H9 (cell line): ENCODE measurements around the gene CDK5. TPM values are rescaled to one million over a fixed set of nuclear protein-coding genes. Genes with fewer than 3 reads are reported as not detected.
A peak's percentile ranks its signal among the peaks of the same experiment; 100 is the strongest.

Experiments used
- DNase-seq: peaks from one replicate; pipeline ENCODE4 v3.0.0-alpha.2; 2017
- H2AFZ ChIP-seq: one replicate; pipeline ENCODE4 v1.6.1; 2013; ENCODE audit warnings: mild to moderate bottlenecking, low read length, control low read depth, moderate library complexity
- H2AK5ac ChIP-seq: 2 replicates; pipeline ENCODE4 v1.6.1; 2013; ENCODE audit warnings: low read length, control low read depth, mixed read lengths; ENCODE audit not compliant: insufficient read length
- H2BK120ac ChIP-seq: one replicate; pipeline ENCODE4 v1.6.1; 2013; ENCODE audit warnings: low read depth, mild to moderate bottlenecking, low read length, control low read depth, inconsistent platforms; ENCODE audit not compliant: poor library complexity, severe bottlenecking
- H2BK12ac ChIP-seq: 2 replicates; pipeline ENCODE4 v1.6.1; 2013; ENCODE audit warnings: low read length, control low read depth, mixed read lengths, low read depth; ENCODE audit not compliant: insufficient read length
- H2BK15ac ChIP-seq: 2 replicates; pipeline ENCODE4 v1.6.1; 2013; ENCODE audit warnings: low read depth, low read length, control low read depth
- H2BK20ac ChIP-seq: one replicate; pipeline ENCODE4 v1.6.1; 2013; ENCODE audit warnings: low read depth, mild to moderate bottlenecking, low read length, control low read depth, inconsistent platforms; ENCODE audit not compliant: poor library complexity, severe bottlenecking
- H2BK5ac ChIP-seq: 2 replicates; pipeline ENCODE4 v1.6.1; 2013; ENCODE audit warnings: low read length, control low read depth, mixed read lengths; ENCODE audit not compliant: insufficient read length
- H3K14ac ChIP-seq: 2 replicates; pipeline ENCODE4 v1.6.1; 2013; ENCODE audit warnings: low read length, control low read depth; ENCODE audit not compliant: insufficient read depth
- H3K18ac ChIP-seq: 2 replicates; pipeline ENCODE4 v1.6.1; 2013; ENCODE audit warnings: low read depth, mild to moderate bottlenecking, mixed read lengths, low read length, control low read depth; ENCODE audit not compliant: insufficient read length
- H3K23ac ChIP-seq: 2 replicates; pipeline ENCODE4 v1.6.1; 2013; ENCODE audit warnings: low read length, control low read depth, mixed read lengths, low read depth; ENCODE audit not compliant: insufficient read length
- H3K23me2 ChIP-seq: 2 replicates; pipeline ENCODE4 v1.6.1; 2013; ENCODE audit warnings: low read depth, mild to moderate bottlenecking, mixed read lengths, low read length, control low read depth; ENCODE audit not compliant: insufficient read length, poor library complexity, severe bottlenecking
- H3K27ac ChIP-seq: 2 replicates; pipeline ENCODE4 v1.5.1; 2013; ENCODE audit warnings: low read length, control low read depth, mixed read lengths, low read depth; ENCODE audit not compliant: insufficient read length
- H3K27me3 ChIP-seq: 2 replicates; pipeline ENCODE4 v1.6.1; 2013; ENCODE audit warnings: low read length, control low read depth, inconsistent platforms; ENCODE audit not compliant: insufficient read depth
- H3K4ac ChIP-seq: 2 replicates; pipeline ENCODE4 v1.6.1; 2013; ENCODE audit warnings: low read depth, mild to moderate bottlenecking, control low read depth, inconsistent platforms, low read length, moderate library complexity
- H3K4me1 ChIP-seq: 2 replicates; pipeline ENCODE4 v1.6.1; 2013; ENCODE audit warnings: low read length, control low read depth, inconsistent platforms; ENCODE audit not compliant: insufficient read depth
- H3K4me2 ChIP-seq: 2 replicates; pipeline ENCODE4 v1.6.1; 2013; ENCODE audit warnings: low read length, control low read depth, mixed read lengths; ENCODE audit not compliant: insufficient read length, insufficient read depth
- H3K56ac ChIP-seq: 2 replicates; pipeline ENCODE4 v1.6.1; 2013; ENCODE audit warnings: low read depth, mild to moderate bottlenecking, mixed read lengths, low read length, control low read depth; ENCODE audit not compliant: insufficient read length
- H3K79me1 ChIP-seq: 2 replicates; pipeline ENCODE4 v1.6.1; 2013; ENCODE audit warnings: low read depth, mild to moderate bottlenecking, moderate library complexity, low read length, control low read depth, inconsistent platforms; ENCODE audit not compliant: insufficient read depth, poor library complexity, severe bottlenecking
- H3K79me2 ChIP-seq: 2 replicates; pipeline ENCODE4 v1.6.1; 2013; ENCODE audit warnings: low read length, control low read depth, inconsistent platforms; ENCODE audit not compliant: insufficient read depth
- H3K9ac ChIP-seq: 2 replicates; pipeline ENCODE4 v1.6.1; 2013; ENCODE audit warnings: low read length, control low read depth, mixed read lengths; ENCODE audit not compliant: insufficient read length; ENCODE audit errors: extremely low read depth
- H3K9me3 ChIP-seq: one replicate; pipeline ENCODE4 v1.6.1; 2013; ENCODE audit warnings: low read depth, low read length, inconsistent platforms; ENCODE audit not compliant: control insufficient read depth
- H3T11ph ChIP-seq: one replicate; pipeline ENCODE4 v1.6.1; 2013; ENCODE audit warnings: mild to moderate bottlenecking, low read length, control low read depth, inconsistent platforms
- H4K20me1 ChIP-seq: one replicate; pipeline ENCODE4 v1.6.1; 2013; ENCODE audit not compliant: control insufficient read depth, insufficient read length, insufficient read depth
- H4K5ac ChIP-seq: 2 replicates; pipeline ENCODE4 v1.6.1; 2013; ENCODE audit warnings: low read depth, mild to moderate bottlenecking, mixed read lengths, low read length, control low read depth; ENCODE audit not compliant: insufficient read length
- H4K8ac ChIP-seq: replicated peaks from 2 replicates; pipeline ENCODE4 v1.6.1; 2013; ENCODE audit warnings: low read length, control low read depth, mixed read lengths, low read depth; ENCODE audit not compliant: insufficient read length
- H4K91ac ChIP-seq: 2 replicates; pipeline ENCODE4 v1.6.1; 2013; ENCODE audit warnings: low read depth, mild to moderate bottlenecking, moderate library complexity, mixed read lengths, low read length, control low read depth; ENCODE audit not compliant: insufficient read length
- H3K27ac Mint-ChIP-seq, 3 experiments: 2 replicates in 2 of 3; 3 replicates in 1 of 3; pipeline ENCODE4 v1.8.0; 2020 to 2021; ENCODE audit warnings: mixed read lengths in 3 of 3, mild to moderate bottlenecking in 1 of 3, moderate library complexity in 1 of 3
- H3K27me3 Mint-ChIP-seq: 2 replicates; pipeline ENCODE4 v1.8.0; 2021; ENCODE audit warnings: low read depth, mild to moderate bottlenecking, moderate library complexity, mixed read lengths
- H3K36me3 Mint-ChIP-seq, 3 experiments: 2 replicates in 2 of 3; 3 replicates in 1 of 3; pipeline ENCODE4 v1.8.0; 2020 to 2021; ENCODE audit warnings: low read depth in 3 of 3, mixed read lengths in 3 of 3; ENCODE audit not compliant: insufficient read depth in 1 of 3
- H3K4me1 Mint-ChIP-seq, 2 experiments: 2 replicates each; pipeline ENCODE4 v1.8.0; 2020; ENCODE audit warnings: mixed read lengths in 2 of 2
- H3K4me3 Mint-ChIP-seq, 2 experiments: 2 replicates in 1 of 2; 3 replicates in 1 of 2; pipeline ENCODE4 v1.8.0; 2020 to 2021; ENCODE audit warnings: mild to moderate bottlenecking in 2 of 2, mixed read lengths in 2 of 2, moderate library complexity in 1 of 2
- H3K9me3 Mint-ChIP-seq, 2 experiments: 2 replicates in 1 of 2; 3 replicates in 1 of 2; pipeline ENCODE4 v1.8.0; 2020; ENCODE audit warnings: mild to moderate bottlenecking in 2 of 2, mixed read lengths in 2 of 2, moderate library complexity in 1 of 2
- WGBS: extraction: QIAGEN DNeasy Blood & Tissue Kit; methylation state at CpG from one replicate; pipeline ENCODE4 v1.1.7; 2013; ENCODE audit warnings: missing lambda C conversion rate, low lambda C conversion rate, mixed read lengths; ENCODE audit not compliant: insufficient read length; ENCODE audit errors: extremely low coverage; 5-methylcytosine and 5-hydroxymethylcytosine counted together
- total RNA-seq: library from RNA; stranded (reverse); gene quantifications from 2 replicates; pipeline ENCODE4 v1.2.1, GENCODE V29; 2021
- TF ChIP-seq, protein P1 (sequence below): fragments of 200-600 bp; sonication (generic); conservative IDR thresholded peaks from 3 replicates; pipeline ENCODE4 v1.8.0; 2021; ENCODE audit warnings: antibody characterized with exemption, mild to moderate bottlenecking

Gene CDK5
- total RNA-seq, 1 experiment from 2014 or later, result 19.9 TPM

DNA sequence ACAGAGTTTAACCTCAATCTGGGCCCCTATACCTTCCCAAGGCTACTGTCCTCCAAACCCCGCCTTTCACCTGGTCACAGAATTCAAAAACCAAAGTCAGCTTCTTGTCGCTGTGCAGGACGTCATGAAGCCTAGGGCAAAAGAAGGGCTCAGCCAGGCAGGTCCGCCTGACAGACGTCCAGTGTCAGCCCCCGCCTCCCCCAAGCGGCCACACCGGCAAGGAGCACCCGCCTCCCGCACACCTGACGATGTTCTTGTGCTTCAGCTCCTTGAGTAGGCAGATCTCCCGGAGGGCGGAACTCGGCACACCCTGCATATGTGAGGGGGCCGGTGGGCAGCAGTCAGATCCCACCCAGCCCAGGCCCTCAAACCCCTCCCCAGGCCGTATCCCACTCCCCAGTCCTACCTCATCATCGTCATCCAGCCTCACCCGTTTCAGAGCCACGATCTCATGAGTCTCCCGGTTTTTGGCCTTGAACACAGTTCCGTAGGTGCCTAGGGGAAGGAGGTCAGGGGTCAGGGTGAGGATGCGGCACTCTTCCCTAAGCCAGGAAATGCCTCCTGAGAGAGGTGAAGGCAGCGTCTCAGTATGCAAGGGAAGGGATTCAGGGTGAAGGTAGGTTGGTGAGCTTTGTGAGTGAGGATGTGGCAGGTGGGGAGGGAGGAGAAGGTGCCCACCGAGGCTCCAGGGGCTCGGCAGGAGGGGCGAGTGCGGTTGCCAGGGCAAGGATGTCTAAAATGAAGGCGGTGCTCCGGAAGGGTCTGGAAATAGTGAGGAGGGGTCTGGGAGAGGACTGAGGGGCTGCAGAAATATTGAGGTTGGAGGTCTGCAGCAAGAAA is 811 bp downstream of the CDK5 start:
- Histone ChIP-seq H3K9me3 (no peaks in the 10 kb centered on the region), H3K14ac (no peak overlapping the region), H3K23me2 (peaks cover 33% of the 10 kb centered on the region), H4K5ac (no peak overlapping the region), H4K91ac (no peak overlapping the region), H3K4ac (no peak overlapping the region), H2AK5ac (no peak overlapping the region), H4K8ac (no peak overlapping the region), H3K4me1 (peaks cover 8% of the 10 kb centered on the region), H3K4me2 (peak overlapping the region; percentile 81), H2AFZ (no peak overlapping the region), H3K56ac (no peak overlapping the region), H3K79me1 (no peaks in the 10 kb centered on the region), H2BK20ac (no peak overlapping the region), H4K20me1 (no peaks in the 10 kb centered on the region), H3K27ac (no peak overlapping the region), H3K18ac (no peak overlapping the region), H2BK15ac (no peak overlapping the region), H2BK12ac (no peak overlapping the region), H3T11ph (no peak overlapping the region), H3K23ac (no peak overlapping the region), H2BK120ac (no peak overlapping the region), H3K9ac (no peak overlapping the region), H3K79me2 (no peaks in the 10 kb centered on the region), H2BK5ac (no peak overlapping the region), H3K27me3 (no peaks in the 10 kb centered on the region; the same call in 1 of the 2 replicates)
- TF ChIP-seq, protein P1, sequence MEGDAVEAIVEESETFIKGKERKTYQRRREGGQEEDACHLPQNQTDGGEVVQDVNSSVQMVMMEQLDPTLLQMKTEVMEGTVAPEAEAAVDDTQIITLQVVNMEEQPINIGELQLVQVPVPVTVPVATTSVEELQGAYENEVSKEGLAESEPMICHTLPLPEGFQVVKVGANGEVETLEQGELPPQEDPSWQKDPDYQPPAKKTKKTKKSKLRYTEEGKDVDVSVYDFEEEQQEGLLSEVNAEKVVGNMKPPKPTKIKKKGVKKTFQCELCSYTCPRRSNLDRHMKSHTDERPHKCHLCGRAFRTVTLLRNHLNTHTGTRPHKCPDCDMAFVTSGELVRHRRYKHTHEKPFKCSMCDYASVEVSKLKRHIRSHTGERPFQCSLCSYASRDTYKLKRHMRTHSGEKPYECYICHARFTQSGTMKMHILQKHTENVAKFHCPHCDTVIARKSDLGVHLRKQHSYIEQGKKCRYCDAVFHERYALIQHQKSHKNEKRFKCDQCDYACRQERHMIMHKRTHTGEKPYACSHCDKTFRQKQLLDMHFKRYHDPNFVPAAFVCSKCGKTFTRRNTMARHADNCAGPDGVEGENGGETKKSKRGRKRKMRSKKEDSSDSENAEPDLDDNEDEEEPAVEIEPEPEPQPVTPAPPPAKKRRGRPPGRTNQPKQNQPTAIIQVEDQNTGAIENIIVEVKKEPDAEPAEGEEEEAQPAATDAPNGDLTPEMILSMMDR, result peak; percentile 48; the same call in 2 of the 3 replicates
- Mint-ChIP-seq H3K4me1 (peaks cover 34 to 45% of the 10 kb centered on the region in 2 experiments), H3K36me3 (peaks cover 0 to 11% (median 0%) of the 10 kb centered on the region in 3 experiments; a peak in 3 of 7 replicates), H3K4me3 (peak overlapping the region; percentile 78 to 91), H3K27me3 (peaks cover 32% of the 10 kb centered on the region), H3K9me3 (no peaks in the 10 kb centered on the region; a peak in 1 of 5 replicates), H3K27ac (peak overlapping the region in 1 of 3 experiments; percentile 56; a peak in 2 of 7 replicates)
- peak; percentile 70 for DNase-seq
- WGBS, result no CpG with 5 or more reads among the region's 29 CpGs
